ENCODE results near the gene PPP1R26.
"Not testable (repeated sequence)": the region's sequence is repeated elsewhere in the genome, so short reads cannot be mapped to it uniquely, and the experiment has no call there.

The PPP1R26 gene

DNA sequence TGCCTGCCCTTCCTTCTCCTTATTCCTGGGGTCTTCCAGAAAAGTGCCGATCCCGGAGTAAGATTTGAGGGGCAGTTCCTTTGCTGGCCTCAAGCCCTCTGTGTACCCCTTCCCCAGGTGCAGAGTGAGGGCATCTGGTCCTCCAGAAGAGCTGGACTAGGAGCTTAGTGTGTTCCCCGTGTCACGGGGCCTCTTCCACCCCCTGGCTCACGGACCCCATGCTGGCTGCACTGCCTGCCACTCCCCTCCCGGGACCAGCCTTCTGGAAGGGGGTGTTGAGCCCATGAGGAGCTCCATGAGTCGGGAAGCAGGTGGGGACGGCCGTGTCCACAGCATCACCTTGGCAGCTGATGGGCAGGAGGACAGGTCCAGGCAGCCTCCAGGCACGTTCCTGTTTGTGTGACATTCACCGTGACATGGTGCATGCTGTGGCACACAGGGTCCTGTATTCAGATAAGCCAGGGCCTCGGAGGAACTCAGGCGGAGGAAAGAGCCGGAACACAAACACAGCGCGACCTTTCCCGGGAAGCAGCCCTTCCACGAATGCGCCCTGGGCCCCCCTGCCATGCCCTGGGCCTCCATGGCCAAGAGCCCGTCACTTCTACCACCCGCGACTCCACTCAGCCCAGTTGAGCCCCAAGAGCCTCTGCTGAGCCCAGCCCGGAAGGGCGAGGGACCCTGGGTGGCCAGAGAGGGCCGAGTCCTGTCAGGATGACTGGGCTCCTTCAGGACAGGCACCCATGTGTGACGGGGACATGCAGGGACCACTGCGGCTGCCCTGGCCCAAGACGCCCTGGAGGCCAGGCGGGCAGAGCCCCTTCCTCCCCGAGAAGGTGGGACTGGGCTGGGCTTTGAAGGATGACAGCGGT, 35.7 kb downstream of the PPP1R26 start:
- no peak overlapping the region for H3K27ac ChIP-seq
- DNase-seq (ENCODE audit: low read depth, low spot score) = no peak

DNA sequence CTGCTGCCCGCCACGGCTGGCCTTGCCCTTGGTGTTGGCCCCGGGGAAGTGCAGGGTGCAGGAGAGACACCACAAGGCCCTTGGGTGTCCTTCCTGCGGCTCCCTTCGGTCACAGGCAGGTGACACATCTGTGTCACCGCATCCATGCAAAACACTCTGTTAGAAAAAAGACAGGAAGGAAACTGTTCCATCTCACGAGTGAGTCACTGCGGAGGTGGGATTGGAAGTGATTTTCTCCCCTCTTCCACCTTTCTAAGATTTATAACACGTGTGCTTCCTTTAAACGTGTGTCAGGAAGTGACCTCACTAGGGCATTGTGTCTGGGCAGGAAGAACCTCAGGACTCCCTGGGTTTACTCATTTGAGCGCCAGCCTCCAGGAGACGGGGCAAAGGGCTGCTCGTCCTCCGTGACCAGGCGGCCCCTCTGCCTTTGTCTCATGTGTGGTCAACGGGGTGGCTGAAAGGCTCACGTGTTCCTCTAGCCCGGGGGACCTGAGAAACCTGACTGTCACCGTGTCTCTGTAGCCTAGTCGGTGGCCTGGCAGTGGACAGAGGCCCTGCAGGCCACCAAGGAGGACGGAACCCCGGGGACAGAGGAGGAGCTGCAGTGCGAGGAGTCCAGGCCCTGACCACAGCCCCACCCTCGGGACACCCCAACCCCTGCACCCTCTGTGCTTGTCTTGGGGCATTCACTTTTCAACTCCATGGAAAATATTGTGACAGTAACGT, 36.7 kb downstream of the PPP1R26 start:
- no peak for DNase-seq (ENCODE audit: low read depth, low spot score)
- H3K27ac ChIP-seq = no peak overlapping the region

DNA sequence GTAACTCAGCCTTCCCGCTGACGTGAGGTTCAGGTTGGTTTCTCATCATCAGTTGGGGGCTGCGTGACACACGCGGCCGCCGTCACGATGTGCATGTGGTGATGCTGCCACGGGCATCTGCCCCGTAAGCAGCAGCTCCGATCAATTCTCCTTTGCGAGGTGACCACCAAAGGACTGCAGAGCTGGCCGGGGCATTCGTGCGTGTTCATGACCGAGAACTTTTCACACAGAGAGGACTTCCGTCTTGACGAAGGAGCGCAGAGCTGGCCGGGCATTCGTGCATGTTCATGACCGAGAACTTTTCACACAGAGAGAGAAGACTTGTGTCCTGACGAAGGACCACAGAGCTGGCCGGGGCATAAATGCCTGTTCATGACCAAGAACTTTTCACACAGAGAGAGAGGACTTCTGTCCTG, 37.8 kb downstream of the PPP1R26 start:
- H3K27ac ChIP-seq = no peak overlapping the region
- no peak for DNase-seq (ENCODE audit: low read depth, low spot score)

DNA sequence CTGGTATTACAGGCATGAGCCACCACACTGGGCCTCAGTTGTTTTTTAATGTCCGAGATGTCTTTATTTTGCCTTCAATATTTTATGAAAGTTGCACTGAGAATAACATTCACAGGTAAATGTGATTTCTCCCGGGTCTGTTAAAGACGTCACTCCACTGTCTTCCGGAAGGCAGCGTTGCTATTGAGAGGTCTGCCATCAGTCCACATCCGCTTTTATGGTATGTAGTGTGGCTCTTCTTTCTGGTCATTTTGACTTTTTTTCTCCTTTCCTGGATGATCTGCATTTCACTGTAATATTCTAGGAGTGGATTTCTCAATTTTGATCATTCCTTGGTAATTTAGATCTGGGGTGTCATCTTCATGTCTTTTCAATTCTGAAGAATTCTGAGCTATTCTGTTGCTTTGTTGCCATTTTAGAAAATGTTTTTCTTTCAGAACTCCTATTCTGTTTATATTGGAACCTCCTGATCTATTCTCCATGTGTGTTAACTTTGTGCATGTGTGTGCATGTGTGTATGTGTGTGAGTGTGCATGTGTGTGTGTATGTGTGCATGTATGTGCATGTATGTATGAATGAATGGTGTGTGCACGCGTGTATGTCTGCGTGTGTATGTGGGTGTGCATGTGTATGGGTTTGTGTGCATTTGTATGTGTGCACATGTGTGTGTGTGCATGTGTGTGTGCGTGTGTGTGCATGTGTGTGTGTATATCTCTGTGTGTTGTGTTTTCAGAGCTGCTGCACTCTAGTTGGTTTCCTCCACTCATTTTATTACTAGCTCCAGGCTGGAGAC, 39.8 kb downstream of the PPP1R26 start:
- no peak for DNase-seq (ENCODE audit: low read depth, low spot score)
- H3K27ac ChIP-seq = no peak overlapping the region

DNA sequence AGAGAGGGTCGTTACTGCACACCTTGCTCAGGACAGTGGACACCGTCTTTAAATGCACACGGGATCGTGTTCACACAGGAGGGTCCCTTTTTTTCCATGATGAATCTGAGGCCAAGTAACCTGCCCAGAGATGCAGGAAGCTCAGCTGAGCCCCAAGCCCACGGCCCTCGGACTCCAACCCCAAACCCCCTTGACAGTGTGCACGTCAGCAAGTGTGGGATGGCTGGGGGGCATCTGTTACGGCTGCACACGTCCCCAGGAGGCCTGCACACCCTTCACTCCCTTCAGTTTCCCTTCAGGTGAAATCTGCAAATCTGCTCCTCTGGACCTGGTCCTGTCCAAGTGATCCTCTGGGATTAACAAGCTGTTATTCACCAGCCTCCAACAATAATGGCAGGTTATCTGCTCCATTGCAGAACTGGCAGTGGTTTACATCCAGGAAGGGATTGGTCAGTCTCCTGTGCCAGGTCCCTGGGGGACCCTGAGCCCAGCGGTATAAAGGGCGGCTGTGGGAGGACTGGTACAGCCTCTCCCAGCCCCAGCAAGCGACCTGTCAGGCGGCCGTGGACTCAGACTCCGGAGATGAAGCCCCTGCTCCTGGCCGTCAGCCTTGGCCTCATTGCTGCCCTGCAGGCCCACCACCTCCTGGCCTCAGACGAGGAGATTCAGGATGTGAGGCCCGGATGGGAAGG, 41.5 kb downstream of the PPP1R26 start, which contains the start of gene LCN1:
Gene LCN1 (plus strand): TSS at position 525 of the 692 bp plus-strand sequence. CDS start 58 bp downstream, at position 583.
- H3K27ac ChIP-seq = no peak within 1 kb of the TSS
- no peak for DNase-seq (ENCODE audit: low read depth, low spot score)

DNA sequence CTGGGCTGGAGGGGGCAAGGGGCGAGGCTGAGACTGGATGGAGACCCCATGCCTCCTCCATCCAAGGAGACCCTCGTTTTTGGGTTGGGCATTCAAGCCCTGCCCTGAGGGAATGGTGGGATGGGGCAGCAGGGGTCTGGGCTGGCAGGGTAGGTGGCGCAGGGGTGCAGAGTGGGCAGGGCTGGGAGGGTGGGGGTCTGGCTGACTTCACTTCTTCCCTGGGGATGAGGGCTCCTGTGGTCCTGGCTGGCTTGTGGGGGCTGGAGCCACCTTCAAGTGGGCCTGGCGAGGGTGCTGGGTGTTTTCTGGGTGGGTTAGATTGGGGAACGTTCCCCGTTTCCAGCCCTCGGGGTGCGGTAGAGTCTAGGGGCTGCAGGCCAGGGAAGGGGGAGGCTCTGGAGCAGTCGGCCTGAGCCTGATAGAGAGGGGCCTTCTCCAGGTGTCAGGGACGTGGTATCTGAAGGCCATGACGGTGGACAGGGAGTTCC, 42.1 kb downstream of the PPP1R26 start:
- DNase-seq (ENCODE audit: low read depth, low spot score) = no peak
- no peak overlapping the region for H3K27ac ChIP-seq

DNA sequence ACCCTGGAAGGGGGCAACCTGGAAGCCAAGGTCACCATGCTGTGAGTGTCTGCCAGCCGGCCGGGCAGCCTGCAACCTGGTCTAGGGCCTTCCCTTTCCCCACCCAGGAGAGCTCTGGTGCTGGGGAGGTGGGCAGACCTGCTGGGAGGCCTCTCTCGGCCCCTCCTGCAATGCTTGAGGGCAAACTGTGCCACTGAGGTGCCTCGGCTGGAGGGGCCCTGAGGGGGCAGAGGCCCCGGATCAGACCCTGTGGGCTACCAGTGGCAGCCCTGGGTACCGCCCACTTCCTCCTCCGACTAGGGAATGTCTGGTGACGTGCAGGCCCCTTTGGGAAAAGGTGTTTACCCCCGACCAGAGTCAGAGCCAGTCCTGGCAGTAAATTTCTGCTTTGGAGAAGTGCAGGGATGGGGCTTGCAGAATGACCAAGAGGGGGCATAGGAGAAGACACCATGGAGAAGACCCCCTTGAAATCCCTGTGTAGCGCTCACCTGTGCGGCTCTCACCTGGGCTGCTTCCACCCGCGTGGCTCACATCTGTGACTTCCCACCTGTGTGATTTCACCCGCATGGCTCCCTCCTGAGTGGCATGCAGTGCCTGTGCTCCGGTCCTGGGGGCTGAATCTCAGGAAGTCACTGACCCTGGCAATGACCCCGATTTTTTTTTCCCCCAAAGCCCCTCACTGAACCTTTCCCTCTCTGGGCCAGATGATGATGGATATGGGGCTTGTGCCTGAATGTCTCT, 42.7 kb downstream of the PPP1R26 start:
- no peak overlapping the region for H3K27ac ChIP-seq
- DNase-seq (ENCODE audit: low read depth, low spot score) = no peak

DNA sequence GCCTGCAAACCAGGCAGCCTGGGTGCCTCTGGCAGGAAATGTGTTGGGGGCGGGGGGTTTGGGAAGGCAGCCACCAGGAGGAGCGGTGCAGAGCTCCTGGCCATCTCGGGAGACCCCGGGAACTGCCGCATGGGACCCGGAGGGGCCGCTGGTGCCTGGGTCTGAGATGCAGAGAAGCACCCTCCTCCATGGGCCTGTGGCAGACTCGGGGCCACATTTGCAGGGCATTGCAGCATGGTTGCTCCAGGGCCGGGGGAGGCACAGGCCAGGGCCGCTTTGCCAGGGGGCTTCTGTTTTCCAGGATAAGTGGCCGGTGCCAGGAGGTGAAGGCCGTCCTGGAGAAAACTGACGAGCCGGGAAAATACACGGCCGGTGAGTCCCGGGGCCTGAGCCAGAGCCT, 43.3 kb downstream of the PPP1R26 start:
- no peak for DNase-seq (ENCODE audit: low read depth, low spot score)
- no peak overlapping the region for H3K27ac ChIP-seq

DNA sequence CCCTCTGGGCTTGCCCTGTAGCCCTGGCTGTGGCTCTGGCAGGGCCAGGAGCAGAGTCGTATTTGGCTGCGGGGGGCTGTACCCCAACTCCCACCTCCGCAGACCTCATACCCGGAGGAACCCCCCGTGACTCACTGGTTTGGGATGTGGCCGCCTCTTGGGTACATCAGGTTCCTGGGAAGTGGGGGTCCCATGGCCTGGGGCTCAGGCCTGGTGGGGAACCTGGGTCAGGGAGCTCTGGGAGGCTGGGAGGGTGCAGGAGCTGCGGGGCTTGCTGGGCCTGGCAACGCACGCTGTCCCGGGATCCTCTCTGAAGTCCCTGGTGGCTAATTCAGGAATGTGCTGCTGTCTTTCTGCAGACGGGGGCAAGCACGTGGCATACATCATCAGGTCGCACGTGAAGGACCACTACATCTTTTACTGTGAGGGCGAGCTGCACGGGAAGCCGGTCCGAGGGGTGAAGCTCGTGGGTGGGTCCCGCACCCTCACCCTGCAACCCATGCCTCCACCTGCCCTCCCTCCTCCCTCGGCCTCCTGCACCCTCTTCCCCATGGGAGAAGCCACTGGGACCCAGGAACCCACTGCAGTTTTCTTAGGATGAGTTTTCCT, 44.0 kb downstream of the PPP1R26 start:
- DNase-seq (ENCODE audit: low read depth, low spot score) = no peak
- no peak overlapping the region for H3K27ac ChIP-seq

DNA sequence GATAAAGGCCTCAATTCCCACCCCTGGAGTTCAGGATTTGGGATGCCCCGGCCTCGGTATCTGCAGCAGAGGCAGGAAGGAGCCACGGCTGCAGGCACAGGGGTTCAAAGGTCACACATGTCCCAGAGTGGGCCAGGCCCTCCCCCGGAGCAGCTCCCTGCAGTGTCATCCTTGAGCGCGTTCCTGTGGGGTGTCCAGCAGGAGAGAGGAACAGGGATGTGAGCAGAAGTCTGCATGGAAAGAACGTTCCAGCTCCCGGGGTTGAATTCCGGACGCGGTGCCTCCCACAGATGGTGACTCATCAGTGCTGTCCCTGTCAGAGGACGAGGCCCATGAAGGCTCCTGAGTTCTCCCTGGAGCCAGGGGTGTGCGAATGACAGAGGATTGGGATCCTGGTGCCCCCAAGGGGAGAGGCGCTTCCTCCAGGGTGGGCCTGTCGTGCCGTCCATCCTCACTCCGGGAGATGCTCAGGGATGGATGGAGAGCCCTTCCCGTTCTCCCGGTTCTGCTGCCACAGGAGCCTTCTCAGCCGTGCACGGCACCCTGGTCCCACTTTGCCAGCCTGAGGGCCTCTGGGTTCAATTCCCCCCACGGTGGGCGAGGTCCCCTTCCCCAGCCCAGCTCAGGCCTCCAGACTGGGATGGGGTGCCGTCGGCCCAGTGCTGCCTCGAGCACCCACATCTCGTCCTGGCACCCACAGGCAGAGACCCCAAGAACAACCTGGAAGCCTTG, 44.7 kb downstream of the PPP1R26 start:
- no peak for DNase-seq (ENCODE audit: low read depth, low spot score)
- no peak overlapping the region for H3K27ac ChIP-seq

DNA sequence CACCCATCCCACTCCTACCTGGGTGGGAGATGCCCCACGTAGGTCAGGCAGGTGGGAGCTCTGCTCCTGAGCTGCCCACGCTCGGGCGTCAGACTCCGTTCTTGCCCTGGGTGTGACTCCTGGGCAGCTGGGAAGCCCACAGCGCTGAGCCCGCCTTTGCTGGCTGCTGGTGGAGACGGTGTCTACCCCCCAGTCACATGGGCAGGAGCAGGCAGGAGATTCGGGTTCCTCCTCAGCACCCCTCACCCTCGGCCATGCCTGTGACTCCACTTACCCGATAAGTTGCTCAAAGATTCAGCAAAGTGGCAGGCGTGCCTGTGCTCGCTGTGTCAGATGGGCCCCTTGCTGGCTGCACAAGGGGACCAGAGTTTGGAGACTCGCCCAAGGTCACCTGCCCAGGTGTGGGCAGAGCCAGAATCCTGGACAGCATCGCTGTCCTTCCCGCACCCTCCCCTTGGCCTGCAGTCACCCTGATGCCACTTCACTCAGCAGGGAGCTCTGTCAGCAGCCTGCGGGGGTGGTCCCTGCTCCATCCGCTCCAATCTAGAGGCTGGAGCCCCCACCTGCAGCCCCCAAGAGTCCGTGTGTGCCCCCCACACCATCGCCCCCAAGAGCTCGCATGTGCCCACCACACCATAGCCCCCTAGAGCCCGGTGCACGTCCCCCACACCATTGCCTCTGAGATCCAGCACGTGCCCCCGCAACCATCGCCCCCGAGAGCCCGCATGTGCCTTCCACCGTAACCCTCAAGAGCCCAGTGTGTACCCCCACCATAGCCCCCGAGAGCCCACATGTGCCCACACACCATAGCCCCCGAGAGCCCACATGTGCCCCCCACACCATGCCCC, 45.9 kb downstream of the PPP1R26 start:
- DNase-seq (ENCODE audit: low read depth, low spot score) = no peak
- no peak overlapping the region for H3K27ac ChIP-seq

DNA sequence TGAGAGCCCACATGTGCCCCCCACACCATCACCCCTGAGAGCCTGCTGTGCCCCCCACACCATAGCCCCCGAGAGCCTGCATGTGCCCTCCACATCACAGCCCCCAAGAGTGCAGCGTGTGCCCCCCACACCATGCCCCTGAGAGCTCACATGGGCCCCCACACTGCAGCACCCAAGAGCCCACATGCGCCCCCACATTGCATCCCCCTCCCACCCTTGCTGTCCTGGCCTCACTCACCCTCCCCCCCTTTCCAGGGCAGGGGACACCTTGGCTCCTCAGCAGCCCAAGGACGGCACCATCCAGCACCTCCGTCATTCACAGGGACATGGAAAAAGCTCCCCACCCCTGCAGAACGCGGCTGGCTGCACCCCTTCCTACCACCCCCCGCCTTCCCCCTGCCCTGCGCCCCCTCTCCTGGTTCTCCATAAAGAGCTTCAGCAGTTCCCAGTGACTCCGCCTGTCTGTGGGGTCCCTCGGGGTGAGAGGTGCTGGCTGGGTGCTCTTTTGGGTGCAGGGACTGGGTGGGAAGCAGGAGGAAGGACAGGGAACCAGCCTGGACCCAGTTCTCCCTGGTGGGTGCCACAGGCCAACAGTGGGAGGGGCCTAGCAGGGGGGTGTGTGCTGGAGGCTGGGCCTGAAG, 46.6 kb downstream of the PPP1R26 start:
- DNase-seq (ENCODE audit: low read depth, low spot score) = no peak
- no peak overlapping the region for H3K27ac ChIP-seq

DNA sequence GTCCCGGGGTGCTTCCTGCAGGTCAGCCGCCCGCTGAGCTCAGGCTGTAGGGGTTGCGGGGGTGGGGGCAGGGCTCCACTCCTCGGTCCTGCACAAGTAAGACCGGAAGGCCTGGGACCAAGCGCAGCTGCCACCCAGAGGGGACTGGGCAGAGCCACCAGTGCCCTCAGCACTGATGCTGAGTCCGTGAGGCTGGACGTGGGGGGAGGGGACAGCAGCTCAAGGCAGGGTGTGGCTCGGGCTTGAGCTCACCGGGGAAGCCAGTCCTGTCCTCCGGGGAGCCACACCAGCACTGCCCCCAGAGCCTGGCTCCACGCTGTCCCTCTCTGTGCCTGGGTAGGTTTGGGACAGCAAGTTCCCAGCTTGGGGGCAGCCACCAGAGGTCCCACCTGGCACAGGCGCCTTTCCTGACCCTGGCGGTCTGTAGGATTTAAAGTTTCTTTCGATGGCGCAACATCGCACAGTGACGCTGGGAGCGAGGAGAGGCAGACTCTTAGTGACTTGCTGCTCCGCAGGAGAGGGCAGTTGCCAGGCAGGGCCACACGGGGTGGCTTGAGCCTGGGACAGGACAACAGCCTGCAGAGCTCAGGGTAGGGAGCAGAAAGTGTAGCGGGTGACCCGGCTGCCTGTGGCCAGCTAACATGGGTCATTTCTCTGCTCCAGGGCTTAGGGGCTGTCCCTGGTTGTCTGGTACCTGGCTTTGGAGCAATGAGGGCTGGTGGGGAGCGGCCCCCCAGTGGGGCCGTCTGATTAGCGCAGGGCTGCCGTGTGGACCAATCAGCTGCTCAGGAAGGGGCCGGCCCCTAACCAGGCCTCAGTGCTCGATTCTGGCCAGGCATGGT, 47.4 kb downstream of the PPP1R26 start:
- DNase-seq (ENCODE audit: low read depth, low spot score) = no peak
- H3K27ac ChIP-seq = no peak overlapping the region

DNA sequence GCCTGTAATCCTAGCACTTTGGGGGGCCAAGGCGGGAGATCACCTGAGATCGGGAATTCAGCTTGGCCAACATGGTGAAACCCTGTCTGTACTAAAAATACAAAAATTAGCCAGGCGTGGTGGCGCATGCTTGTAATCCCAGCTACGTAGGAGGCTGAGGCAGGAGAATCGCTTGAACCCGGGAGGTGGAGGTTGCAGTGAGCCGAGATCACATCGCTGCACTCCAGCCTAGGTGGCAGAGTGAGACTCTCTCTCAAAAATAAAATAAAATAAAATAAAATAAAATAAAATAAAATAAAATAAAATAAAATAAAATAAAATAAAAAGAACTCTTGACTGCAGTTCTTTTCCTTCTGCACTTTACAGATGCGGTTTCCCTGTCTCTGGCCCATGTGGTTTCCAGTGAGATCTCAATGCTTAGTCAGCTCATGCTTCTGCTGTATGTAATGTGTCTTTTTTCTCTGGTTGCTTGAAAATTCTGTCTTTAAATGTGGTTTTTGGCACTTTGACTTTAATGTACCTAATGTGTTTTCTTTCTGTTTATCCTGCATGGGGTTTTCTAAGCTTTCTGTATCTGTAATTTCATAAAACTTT, 49.4 kb downstream of the PPP1R26 start:
- DNase-seq (ENCODE audit: low read depth, low spot score); H3K27ac ChIP-seq: not testable (repeated sequence)

DNA sequence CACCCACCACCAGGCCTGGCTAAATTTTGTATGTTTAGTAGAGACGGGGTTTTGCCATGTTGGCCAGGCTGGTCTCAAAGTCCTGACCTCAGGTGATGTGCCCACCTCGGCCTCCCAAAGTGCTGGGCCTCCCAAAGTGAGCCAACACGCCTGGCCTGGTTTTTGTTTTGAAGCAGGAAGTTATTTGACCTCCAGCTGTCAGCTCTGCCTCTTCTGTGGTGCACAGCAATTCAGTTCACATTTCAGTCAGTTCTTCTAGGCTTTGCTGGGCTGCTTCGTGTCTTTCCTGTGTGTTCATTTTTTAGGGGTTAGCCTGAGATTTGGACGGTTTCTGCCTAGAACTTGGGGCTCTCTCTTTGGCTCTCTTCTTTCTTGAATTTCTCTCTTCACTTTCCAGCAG, 50.6 kb downstream of the PPP1R26 start:
- H3K27ac ChIP-seq = no peak overlapping the region
- no peak for DNase-seq (ENCODE audit: low read depth, low spot score)

DNA sequence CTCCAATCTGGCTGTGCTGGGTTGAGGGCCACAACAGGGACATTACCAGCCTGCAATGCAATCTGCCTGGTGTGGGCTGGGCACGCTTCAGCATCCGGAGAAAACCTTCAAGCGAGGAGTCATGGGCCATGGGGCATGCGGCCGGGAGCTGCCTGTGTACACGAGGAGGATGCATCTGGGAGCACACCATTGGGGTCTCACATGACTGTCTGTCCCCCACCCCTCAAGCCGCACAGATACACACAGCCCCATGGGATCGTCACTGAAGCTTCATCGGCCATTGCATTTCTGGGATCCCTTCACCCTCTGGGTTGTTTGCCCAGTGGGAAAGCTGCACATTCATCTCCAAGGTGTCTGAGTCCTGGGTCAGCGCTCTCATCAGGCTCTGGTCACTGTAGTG, 51.5 kb downstream of the PPP1R26 start:
- no peak for DNase-seq (ENCODE audit: low read depth, low spot score)
- H3K27ac ChIP-seq = no peak overlapping the region
